ENCODE results near the gene GAA. TPM values are rescaled to one million over a fixed set of nuclear protein-coding genes. Genes with fewer than 3 reads are reported as not detected.

Gene GAA
- total and polyA plus RNA-seq, 2 of the 4 experiments (the other 2 are of a cell fraction) = 2.2 to 14.8 TPM

DNA sequence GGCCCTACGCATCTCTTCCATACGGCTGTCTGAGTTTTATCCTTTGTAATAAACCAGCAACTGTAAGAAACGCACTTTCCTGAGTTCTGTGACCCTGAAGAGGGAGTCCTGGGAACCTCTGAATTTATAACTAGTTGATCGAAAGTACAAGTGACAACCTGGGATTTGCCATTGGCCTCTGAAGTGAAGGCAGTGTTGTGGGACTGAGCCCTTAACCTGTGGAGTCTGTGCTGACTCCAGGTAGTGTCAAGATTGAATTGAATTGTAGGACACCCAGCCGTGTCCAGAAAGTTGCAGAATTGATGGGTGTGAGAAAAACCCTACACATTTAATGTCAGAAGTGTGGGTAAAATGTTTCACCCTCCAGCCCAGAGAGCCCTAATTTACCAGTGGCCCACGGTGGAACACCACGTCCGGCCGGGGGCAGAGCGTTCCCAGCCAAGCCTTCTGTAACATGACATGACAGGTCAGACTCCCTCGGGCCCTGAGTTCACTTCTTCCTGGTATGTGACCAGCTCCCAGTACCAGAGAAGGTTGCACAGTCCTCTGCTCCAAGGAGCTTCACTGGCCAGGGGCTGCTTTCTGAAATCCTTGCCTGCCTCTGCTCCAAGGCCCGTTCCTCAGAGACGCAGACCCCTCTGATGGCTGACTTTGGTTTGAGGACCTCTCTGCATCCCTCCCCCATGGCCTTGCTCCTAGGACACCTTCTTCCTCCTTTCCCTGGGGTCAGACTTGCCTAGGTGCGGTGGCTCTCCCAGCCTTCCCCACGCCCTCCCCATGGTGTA lies 1.5 kb downstream of the GAA start:
- Histone ChIP-seq H3K9me1 (ENCODE audit: insufficient read depth, low read length) (peaks cover 8% of the 10 kb centered on the region), H3K4me3 (ENCODE audit: insufficient read depth, low read depth, low read length) (peak overlapping the region; percentile 98; the same call in 1 of the 2 replicates), H3K56ac (ENCODE audit: extremely low read depth, insufficient read depth, low read length) (no peak overlapping the region), H4K20me1 (ENCODE audit: insufficient read depth, low read length) (no peaks in the 10 kb centered on the region), H3K27me3 (ENCODE audit: control insufficient read depth, insufficient read depth, low read length) (no peaks in the 10 kb centered on the region), H3K18ac (ENCODE audit: low read depth, low read length) (no peak overlapping the region), H3K23ac (ENCODE audit: low read depth, low read length) (peak overlapping the region; percentile 29), H2BK20ac (ENCODE audit: low read depth, low read length) (no peak overlapping the region), H2BK5ac (ENCODE audit: low read depth, low read length, poor library complexity, severe bottlenecking) (no peak overlapping the region), H3K14ac (replicated peaks; ENCODE audit: low read depth, low read length) (peak overlapping the region; percentile 92; the same call in 1 of the 2 replicates), H3K4me1 (ENCODE audit: control insufficient read depth, insufficient read depth, low read length) (peaks cover 6% of the 10 kb centered on the region), H2BK15ac (ENCODE audit: low read depth, low read length) (no peak overlapping the region), H3K79me1 (ENCODE audit: low read depth in 1 of 2, low read length in 2 of 2) (peaks cover 0 to 14% of the 10 kb centered on the region in 2 experiments; a peak in 3 of 4 replicates), H4K91ac (ENCODE audit: insufficient read depth, low read depth, low read length) (no peak overlapping the region), H3K9ac (ENCODE audit: low read depth, low read length) (no peak overlapping the region), H3K4ac (ENCODE audit: low read depth, low read length) (peak overlapping the region; percentile 93; the same call in 1 of the 2 replicates), H3K36me3 (ENCODE audit: control insufficient read depth, insufficient read depth, low read length) (no peaks in the 10 kb centered on the region), H2AK5ac (ENCODE audit: low read depth, low read length) (peak overlapping the region; percentile 94; the same call in 1 of the 2 replicates), H4K5ac (ENCODE audit: low read depth, low read length) (no peak overlapping the region), H2AK9ac (replicated peaks; ENCODE audit: low read depth, low read length, poor library complexity) (peak overlapping the region; percentile 63), H3K27ac (ENCODE audit: insufficient read depth, low read length) (no peak overlapping the region), H3K4me2 (ENCODE audit: low read depth, low read length) (peak overlapping the region; percentile 98), H2BK120ac (ENCODE audit: low read depth, low read length) (no peak overlapping the region), H2AFZ (replicated peaks; ENCODE audit: low read length, poor library complexity) (no peak overlapping the region), H3K9me3 (ENCODE audit: control insufficient read depth, insufficient read depth, low read length) (no peaks in the 10 kb centered on the region), H4K8ac (ENCODE audit: low read depth in 2 of 2, low read length in 2 of 2) (peak overlapping the region in 1 of 2 experiments; percentile 94; a peak in 1 of 4 replicates)
- BruUV-seq (replicated peaks) = no TSS peak
- ChIA-PET CTCF (no interaction called here), POLR2A (ENCODE audit: unreplicated experiment) (no interaction called here)
- intact Hi-C loops (cut with micrococcal nuclease) (loop anchor here (5.0 kb wide), 1 partner anchor 44 kb away; the partner anchor contains the start of gene EIF4A3), in situ Hi-C loops (cut with MboI; ENCODE audit: low sequenced_read_pairs) (no loop called here), dilution Hi-C loops (cut with HindIII; ENCODE audit: low sequenced_read_pairs, unreplicated experiment) (no loop called here)
- no peak for ATAC-seq (ENCODE audit: low read depth)
- WGBS, 2 experiments (ENCODE audit: extremely low coverage in 2 of 2, insufficient read length in 1 of 2) = 90% methylated on average over 2 of the region's 15 CpGs; no CpG with 5 or more reads in 1 of the 2 experiments
- DNase-seq = no peak
- no peak for TF ChIP-seq MXI1 (IDR thresholded peaks at IDR 0.05; ENCODE audit: borderline replicate concordance, low read depth, low read length)
- TF ChIP-seq RCOR1 (IDR thresholded peaks at IDR 0.05; ENCODE audit: insufficient replicate concordance, low read length) = no peak
- no peak for TF ChIP-seq SMC3 (IDR thresholded peaks at IDR 0.05; ENCODE audit: low read depth, low read length)
- TF ChIP-seq MAFK (IDR thresholded peaks at IDR 0.05; ENCODE audit: low read depth, low read length) = no peak
- TF ChIP-seq CTCF (conservative IDR thresholded peaks at IDR 0.05; ENCODE audit: low read depth, low read length) = no peak
- no peak for TF ChIP-seq ELK1 (IDR thresholded peaks at IDR 0.05; ENCODE audit: borderline replicate concordance, low read depth, low read length)
- TF ChIP-seq FOS (IDR thresholded peaks at IDR 0.05; ENCODE audit: low read depth, low read length) = no peak
- TF ChIP-seq CEBPB (IDR thresholded peaks at IDR 0.05; ENCODE audit: low read depth, low read length) = no peak
- TF ChIP-seq CHD1 (IDR thresholded peaks at IDR 0.05; ENCODE audit: low read depth, low read length) = no peak
- TF ChIP-seq RAD21 (IDR thresholded peaks at IDR 0.05; ENCODE audit: low read length) = no peak
- TF ChIP-seq POLR2A (IDR thresholded peaks at IDR 0.05; ENCODE audit: low read depth, low read length) = no peak
- TF ChIP-seq, protein P1, sequence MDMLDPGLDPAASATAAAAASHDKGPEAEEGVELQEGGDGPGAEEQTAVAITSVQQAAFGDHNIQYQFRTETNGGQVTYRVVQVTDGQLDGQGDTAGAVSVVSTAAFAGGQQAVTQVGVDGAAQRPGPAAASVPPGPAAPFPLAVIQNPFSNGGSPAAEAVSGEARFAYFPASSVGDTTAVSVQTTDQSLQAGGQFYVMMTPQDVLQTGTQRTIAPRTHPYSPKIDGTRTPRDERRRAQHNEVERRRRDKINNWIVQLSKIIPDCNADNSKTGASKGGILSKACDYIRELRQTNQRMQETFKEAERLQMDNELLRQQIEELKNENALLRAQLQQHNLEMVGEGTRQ (IDR thresholded peaks at IDR 0.05; ENCODE audit: low read depth, low read length) = no peak
- no peak for TF ChIP-seq RFX5 (IDR thresholded peaks at IDR 0.05; ENCODE audit: low read depth, low read length)
- no peak for TF ChIP-seq MAZ (IDR thresholded peaks at IDR 0.05; ENCODE audit: borderline replicate concordance, low read depth, low read length)
- no peak for TF ChIP-seq NFE2L2 (IDR thresholded peaks at IDR 0.05; ENCODE audit: low read depth, low read length)
